HCT116 (cell line): ENCODE data around the gene ZNF235. TPM values are rescaled to one million over a fixed set of nuclear protein-coding genes. Genes with fewer than 3 reads are reported as not detected.

Experiments used
- ATAC-seq: fragments of 200-7000 bp; cut with Tn5 transposase; 2 replicates; pipeline ENCODE4 v1.9.1; 2020; ENCODE audit warnings: mild to moderate bottlenecking, moderate library complexity
- BruUV-seq: library from RNA; stranded (reverse); fragments of 400-500 nt; replicated peaks from 2 replicates; lab custom pipeline; 2021; lab: Mats Ljungman, UMichigan
- CTCF ChIA-PET: fragments of 300-600 bp; sonication (Branson Sonifier 250); formaldehyde crosslinking; loops from one replicate; lab custom pipeline; 2021; ENCODE audit warnings: antibody characterized with exemption; lab: Charles Lee
- POLR2A ChIA-PET: fragments of 300-600, 350-600 bp; sonication (Branson Sonifier 250); formaldehyde crosslinking; loops from one replicate; lab custom pipeline; 2021; ENCODE audit warnings: antibody characterized with exemption; lab: Charles Lee
- RAD21 ChIA-PET, 2 experiments: fragments of 300-600 bp; sonication (Branson Sonifier 250); formaldehyde crosslinking; loops; one replicate each; lab custom pipeline; 2023; ENCODE audit warnings: low total read pairs in 2 of 2; ENCODE audit not compliant: uncharacterized antibody in 2 of 2, unreplicated experiment in 2 of 2, low non-redundant PET in 1 of 2; lab: Charles Lee
- DNase-seq: peaks from one replicate; pipeline ENCODE4 v3.0.0-alpha.2; 2010; ENCODE audit warnings: low read depth, low spot score
- H2AFZ ChIP-seq: fragments of 200-600 bp; shearing (Covaris generic), sonication (generic); 2 replicates; pipeline ENCODE4 v1.6.1; 2017; ENCODE audit warnings: low read depth, mixed run types, mixed read lengths, antibody characterized with exemption, low read length; ENCODE audit not compliant: poor library complexity, severe bottlenecking
- H3K27ac ChIP-seq: 2 replicates; pipeline ENCODE4 v1.5.1; 2012; ENCODE audit warnings: low read depth, low read length
- H3K27me3 ChIP-seq: fragments of 200-600 bp; sonication (generic); 2 replicates; pipeline ENCODE4 v1.6.1; 2016; ENCODE audit warnings: mixed run types, low read length, mixed read lengths; ENCODE audit not compliant: insufficient read depth
- H3K36me3 ChIP-seq, 2 experiments: fragments of 200-500 bp in 1 of 2; fragments of 200-600 bp in 1 of 2; sonication (Bioruptor generic) in 1 of 2; sonication (generic) in 1 of 2; 2 replicates each; pipeline versions ENCODE4 v1.5.1 to v1.6.1; 2014 to 2016; ENCODE audit warnings: low read length in 2 of 2, inconsistent platforms in 1 of 2, mixed read lengths in 1 of 2, mixed run types in 1 of 2; ENCODE audit not compliant: insufficient read depth in 2 of 2, control insufficient read depth in 1 of 2
- H3K4me1 ChIP-seq, 2 experiments: fragments of 200-600 bp in 1 of 2; sonication (generic) in 1 of 2; 2 replicates each; pipeline versions ENCODE4 v1.5.1 to v1.6.1; 2012 to 2017; ENCODE audit warnings: low read length in 2 of 2, inconsistent platforms in 1 of 2, mild to moderate bottlenecking in 1 of 2, mixed read lengths in 1 of 2, mixed run types in 1 of 2, moderate library complexity in 1 of 2; ENCODE audit not compliant: insufficient read depth in 2 of 2, control insufficient read depth in 1 of 2
- H3K4me2 ChIP-seq: fragments of 200-600 bp; sonication (generic); 2 replicates; pipeline ENCODE4 v1.6.1; 2017; ENCODE audit warnings: mixed run types, low read length, mixed read lengths
- H3K4me3 ChIP-seq, 2 experiments: fragments of 200-600 bp in 1 of 2; sonication (generic) in 1 of 2; replicated peaks in 1 of 2; 2 replicates each; pipeline ENCODE4 v1.5.1; 2011 to 2016; ENCODE audit warnings: low read length in 2 of 2, control low read depth in 1 of 2, low read depth in 1 of 2, mild to moderate bottlenecking in 1 of 2, mixed read lengths in 1 of 2, mixed run types in 1 of 2
- H3K79me2 ChIP-seq: fragments of 200-600 bp; sonication (generic); 2 replicates; pipeline ENCODE4 v1.6.1; 2017; ENCODE audit warnings: mild to moderate bottlenecking, mixed run types, low read length, moderate library complexity, mixed read lengths; ENCODE audit not compliant: insufficient read depth
- H3K9ac ChIP-seq: fragments of 200-600 bp; sonication (generic); 2 replicates; pipeline ENCODE4 v1.6.1; 2016; ENCODE audit warnings: low read length, mixed read lengths
- H3K9me2 ChIP-seq: fragments of 200-600 bp; sonication (generic), shearing (Covaris generic); 2 replicates; pipeline ENCODE4 v1.6.1; 2017; ENCODE audit warnings: mixed run types, mild to moderate bottlenecking, moderate library complexity; ENCODE audit not compliant: insufficient read depth
- H3K9me3 ChIP-seq, 2 experiments: fragments of 200-500 bp in 1 of 2; fragments of 200-600 bp in 1 of 2; sonication (Bioruptor generic) in 1 of 2; sonication (generic) in 1 of 2; 2 replicates each; pipeline ENCODE4 v1.6.1; 2014 to 2017; ENCODE audit warnings: low read length in 2 of 2, mixed read lengths in 2 of 2, inconsistent platforms in 1 of 2, low read depth in 1 of 2, mild to moderate bottlenecking in 1 of 2, mixed run types in 1 of 2, moderate library complexity in 1 of 2; ENCODE audit not compliant: control insufficient read depth in 1 of 2, insufficient read depth in 1 of 2
- H4K20me1 ChIP-seq: fragments of 200-600 bp; sonication (generic), shearing (Covaris generic); 2 replicates; pipeline ENCODE4 v1.6.1; 2017; ENCODE audit warnings: mixed run types, mild to moderate bottlenecking, moderate library complexity; ENCODE audit not compliant: insufficient read depth
- ATF3 ChIP-seq: IDR thresholded peaks from 2 replicates; pipeline ENCODE4 v1.6.1; 2012
- EGR1 ChIP-seq: IDR thresholded peaks from 2 replicates; pipeline ENCODE4 v1.6.1; 2012; ENCODE audit warnings: low read depth
- JUND ChIP-seq: IDR thresholded peaks from 2 replicates; pipeline ENCODE4 v1.6.1; 2012
- POLR2A ChIP-seq: IDR thresholded peaks from 2 replicates; pipeline ENCODE4 v1.7.0; 2011; ENCODE audit warnings: borderline replicate concordance; ENCODE audit not compliant: insufficient read depth, insufficient read length; ENCODE audit errors: extremely low read depth
- SIN3A ChIP-seq: IDR thresholded peaks from 2 replicates; pipeline ENCODE4 v1.6.1; 2012; ENCODE audit warnings: low read depth
- TCF7L2 ChIP-seq: IDR thresholded peaks from 2 replicates; pipeline ENCODE4 v1.7.0; 2011; ENCODE audit warnings: borderline replicate concordance, inconsistent platforms; ENCODE audit not compliant: insufficient read depth, insufficient read length; ENCODE audit errors: extremely low read depth
- YY1 ChIP-seq: IDR thresholded peaks from 2 replicates; pipeline ENCODE4 v1.6.1; 2011; ENCODE audit warnings: low read length, low read depth, moderate library complexity, mild to moderate bottlenecking; ENCODE audit not compliant: insufficient replicate concordance; ENCODE audit errors: extremely low read depth
- intact Hi-C: fragments of 100-400 bp; cut with micrococcal nuclease; formaldehyde crosslinking; loops from 2 replicates; pipeline ENCODE4 v1.10.0; 2022
- total RNA-seq: library from RNA; stranded (reverse); gene quantifications from one replicate; pipeline ENCODE4 v1.2.1, GENCODE V29; 2021; ENCODE audit not compliant: unreplicated experiment

The ZNF235 gene
- total RNA-seq, 1 experiment from 2014 or later, result 5.7 TPM

GRCh38 chr19:44282846-44283245, 22.0 kb downstream of the ZNF235 start:
- RAD21 ChIA-PET, result no interaction called here
- no peaks in the 10 kb centered on the region for H3K9me3 ChIP-seq
- no peaks in the 10 kb centered on the region; a peak in 1 of 4 replicates for H3K4me1 ChIP-seq
- POLR2A ChIA-PET, result no interaction called here
- no peak overlapping the region for H3K4me2 ChIP-seq
- intact Hi-C loops, result no loop called here
- no TSS peak for BruUV-seq
- H3K27me3 ChIP-seq, result no peaks in the 10 kb centered on the region
- no peaks in the 10 kb centered on the region for H3K9me2 ChIP-seq
- DNase-seq, result no peak
- H3K79me2 ChIP-seq, result no peaks in the 10 kb centered on the region
- no peak for ATAC-seq
- H3K4me3 ChIP-seq, result no peak overlapping the region
- H3K9ac ChIP-seq, result no peak overlapping the region
- CTCF ChIA-PET, result no interaction called here
- H2AFZ ChIP-seq, result no peak overlapping the region
- H3K27ac ChIP-seq, result no peak overlapping the region
- TF ChIP-seq TCF7L2, result no peak
- TF ChIP-seq SIN3A, result no peak
- no peak for TF ChIP-seq JUND
- no peak for TF ChIP-seq EGR1
- TF ChIP-seq ATF3, result no peak
- no peak for TF ChIP-seq POLR2A
- no peaks in the 10 kb centered on the region for H3K36me3 ChIP-seq
- no peaks in the 10 kb centered on the region for H4K20me1 ChIP-seq

GRCh38 chr19:44280916-44281315, 23.9 kb downstream of the ZNF235 start:
- ChIA-PET RAD21 (no interaction called here), CTCF (no interaction called here), POLR2A (no interaction called here)
- no peak for DNase-seq
- no peak overlapping the region for H2AFZ ChIP-seq
- no peaks in the 10 kb centered on the region for H3K79me2 ChIP-seq
- H3K4me2 ChIP-seq, result no peak overlapping the region
- no peak overlapping the region for H3K9ac ChIP-seq
- H3K4me3 ChIP-seq, result no peak overlapping the region
- H4K20me1 ChIP-seq, result no peaks in the 10 kb centered on the region
- intact Hi-C loops, result no loop called here
- H3K27ac ChIP-seq, result no peak overlapping the region
- no peaks in the 10 kb centered on the region for H3K27me3 ChIP-seq
- H3K36me3 ChIP-seq, result no peaks in the 10 kb centered on the region
- no peak for TF ChIP-seq SIN3A
- TF ChIP-seq YY1, result no peak
- H3K4me1 ChIP-seq, result no peaks in the 10 kb centered on the region; a peak in 1 of 4 replicates
- 0 out of 4 replicates have a peak, but pooled peaks cover 0 to 3% of the 10 kb centered on the region in 2 experiments for H3K9me3 ChIP-seq
- H3K9me2 ChIP-seq, result no peaks in the 10 kb centered on the region
- ATAC-seq, result no peak
- no TSS peak for BruUV-seq
